Psoas muscle (tissue), 8 donors: ENCODE data around the gene CYRIA. TPM values are rescaled to one million over a fixed set of nuclear protein-coding genes. Genes with fewer than 3 reads are reported as not detected.

ENCODE experiments used
- ATAC-seq, 4 donors: fragments of 200-7000 bp; cut with Tn5 transposase; one replicate each; pipeline ENCODE4 v1.9.1; 2020; ENCODE audit warnings: moderate library complexity in 3 of 4, mild to moderate bottlenecking in 2 of 4
- DNase-seq, 2 donors: peaks; one replicate each; pipeline ENCODE4 v3.0.0-alpha.2; 2020
- H3K27ac ChIP-seq: fragments of 200-600 bp; one replicate; pipeline ENCODE4 v1.8.0; 2022
- H3K27me3 ChIP-seq, 3 donors: fragments of 200-600 bp in 1 of 3; one replicate each; pipeline versions ENCODE4 v1.6.1 to v1.8.0; 2013 to 2022; ENCODE audit warnings: low read length in 2 of 3, mild to moderate bottlenecking in 2 of 3, moderate library complexity in 1 of 3; ENCODE audit not compliant: insufficient read depth in 3 of 3
- H3K36me3 ChIP-seq, 2 donors: fragments of 200-600 bp in 1 of 2; one replicate each; pipeline versions ENCODE4 v1.6.1 to v1.8.0; 2013 to 2022; ENCODE audit warnings: low read depth in 1 of 2, mild to moderate bottlenecking in 1 of 2, moderate library complexity in 1 of 2; ENCODE audit not compliant: insufficient read depth in 1 of 2
- H3K4me1 ChIP-seq: fragments of 200-600 bp; one replicate; pipeline ENCODE4 v1.8.0; 2022
- H3K4me3 ChIP-seq: fragments of 200-600 bp; one replicate; pipeline ENCODE4 v1.8.0; 2022; ENCODE audit warnings: mild to moderate bottlenecking
- H3K9me3 ChIP-seq: fragments of 200-600 bp; one replicate; pipeline ENCODE4 v1.8.0; 2022
- WGBS, 3 donors: extraction: QIAGEN DNeasy Blood & Tissue Kit; methylation state at CpG; one replicate each; pipeline versions ENCODE4 v1.1.6 to v1.1.7; 2013; 5-methylcytosine and 5-hydroxymethylcytosine counted together
- intact Hi-C, 2 donors: fragments of 100-400 bp; cut with DNase I; formaldehyde crosslinking; loops; one replicate each; pipeline versions ENCODE4 v1.11.0 to v1.14.2; 2022
- polyA plus RNA-seq, 3 donors: library from polyadenylated mRNA; stranded (reverse); fragments of 200-250 nt; gene quantifications; one replicate each; pipeline ENCODE4 v1.2.3, GENCODE V29; 2013
- total RNA-seq, 4 donors: library from RNA; stranded (reverse); fragmentation: NEBNext Ultra II Directional in 2 of 4; extraction: Animal tissue kit (Norgen Biotek cat#: 25700) in 2 of 4; gene quantifications; one replicate each; pipeline versions ENCODE4 v1.2.1 to v1.2.4, GENCODE V29; 2021 to 2023
- TF ChIP-seq, protein P1 (sequence below): fragments of 200-600 bp; IDR thresholded peaks from one replicate; pipeline ENCODE4 v1.8.0; 2022; ENCODE audit warnings: antibody characterized with exemption
- donor health status: healthy with polysubstance abuse.
- donor health status: DM: no; HTN: no; CAD: no; lungs with moderate emphysema.
- donor health status: Bipolar disorder and iron deficiency.
- donor health status: healthy.
- donor health status: DM: yes; HTN: yes; CAD: no.
- donor health status: DM: no; HTN: no; CAD: no.
- donor health status: DM: no; HTN: no; CAD: no.
- donor health status: DM: yes; HTN: yes; CAD: no.

CYRIA gene
- total and polyA plus RNA-seq, 7 donors: 3.8 to 16.8 (median 9.5) TPM

DNA sequence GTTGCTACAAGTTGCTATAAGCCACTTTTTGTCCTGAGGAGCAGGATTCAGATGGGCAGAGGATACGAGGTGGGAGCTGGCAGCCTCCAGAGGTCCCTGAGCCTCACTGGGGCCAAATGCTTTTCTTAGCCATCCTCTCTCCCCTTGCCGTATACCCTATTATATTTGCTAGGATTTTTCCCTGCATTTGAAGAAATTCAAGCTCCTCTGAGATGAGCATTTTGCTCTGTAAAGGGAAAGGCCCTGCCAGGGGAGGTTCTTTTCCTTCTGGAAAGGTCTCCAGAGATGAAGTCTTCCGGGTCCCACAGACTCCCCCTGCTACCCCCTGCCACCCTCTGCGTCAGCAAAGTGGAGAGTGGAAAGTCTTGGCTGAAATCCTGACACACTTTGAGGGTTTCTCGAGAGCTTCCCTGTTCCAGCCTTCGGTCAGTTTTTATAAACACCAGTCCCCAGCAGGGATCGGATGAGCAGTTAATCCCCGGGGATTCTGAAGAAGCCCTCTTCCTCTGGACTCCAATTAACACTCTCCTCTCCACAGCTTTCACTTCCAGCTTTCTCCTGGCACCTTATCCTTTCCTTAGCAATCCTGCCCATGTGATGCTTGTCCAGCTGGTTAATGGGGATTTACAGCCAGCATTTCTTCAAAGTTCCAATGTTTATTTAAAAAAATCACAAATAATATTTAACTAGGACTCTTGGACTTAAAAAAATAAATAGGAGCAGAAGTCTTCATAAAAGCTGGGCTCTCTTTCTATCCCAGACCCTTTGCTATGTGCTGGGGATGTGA lies 13.1 kb downstream of the CYRIA start:
- ATAC-seq (no peak), DNase-seq (no peak)
- Histone ChIP-seq H3K36me3 (no peaks in the 10 kb centered on the region), H3K4me3 (no peak overlapping the region), H3K27me3 (no peaks in the 10 kb centered on the region), H3K9me3 (no peaks in the 10 kb centered on the region), H3K27ac (peak overlapping the region; percentile 96), H3K4me1 (peaks cover 81% of the 10 kb centered on the region)
- intact Hi-C loops: no loop called here
- TF ChIP-seq, protein P1, sequence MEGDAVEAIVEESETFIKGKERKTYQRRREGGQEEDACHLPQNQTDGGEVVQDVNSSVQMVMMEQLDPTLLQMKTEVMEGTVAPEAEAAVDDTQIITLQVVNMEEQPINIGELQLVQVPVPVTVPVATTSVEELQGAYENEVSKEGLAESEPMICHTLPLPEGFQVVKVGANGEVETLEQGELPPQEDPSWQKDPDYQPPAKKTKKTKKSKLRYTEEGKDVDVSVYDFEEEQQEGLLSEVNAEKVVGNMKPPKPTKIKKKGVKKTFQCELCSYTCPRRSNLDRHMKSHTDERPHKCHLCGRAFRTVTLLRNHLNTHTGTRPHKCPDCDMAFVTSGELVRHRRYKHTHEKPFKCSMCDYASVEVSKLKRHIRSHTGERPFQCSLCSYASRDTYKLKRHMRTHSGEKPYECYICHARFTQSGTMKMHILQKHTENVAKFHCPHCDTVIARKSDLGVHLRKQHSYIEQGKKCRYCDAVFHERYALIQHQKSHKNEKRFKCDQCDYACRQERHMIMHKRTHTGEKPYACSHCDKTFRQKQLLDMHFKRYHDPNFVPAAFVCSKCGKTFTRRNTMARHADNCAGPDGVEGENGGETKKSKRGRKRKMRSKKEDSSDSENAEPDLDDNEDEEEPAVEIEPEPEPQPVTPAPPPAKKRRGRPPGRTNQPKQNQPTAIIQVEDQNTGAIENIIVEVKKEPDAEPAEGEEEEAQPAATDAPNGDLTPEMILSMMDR: no peak
- WGBS, 3 donors: 7 to 17% (median 11%) methylated on average over 8 of the region's 8 CpGs

DNA sequence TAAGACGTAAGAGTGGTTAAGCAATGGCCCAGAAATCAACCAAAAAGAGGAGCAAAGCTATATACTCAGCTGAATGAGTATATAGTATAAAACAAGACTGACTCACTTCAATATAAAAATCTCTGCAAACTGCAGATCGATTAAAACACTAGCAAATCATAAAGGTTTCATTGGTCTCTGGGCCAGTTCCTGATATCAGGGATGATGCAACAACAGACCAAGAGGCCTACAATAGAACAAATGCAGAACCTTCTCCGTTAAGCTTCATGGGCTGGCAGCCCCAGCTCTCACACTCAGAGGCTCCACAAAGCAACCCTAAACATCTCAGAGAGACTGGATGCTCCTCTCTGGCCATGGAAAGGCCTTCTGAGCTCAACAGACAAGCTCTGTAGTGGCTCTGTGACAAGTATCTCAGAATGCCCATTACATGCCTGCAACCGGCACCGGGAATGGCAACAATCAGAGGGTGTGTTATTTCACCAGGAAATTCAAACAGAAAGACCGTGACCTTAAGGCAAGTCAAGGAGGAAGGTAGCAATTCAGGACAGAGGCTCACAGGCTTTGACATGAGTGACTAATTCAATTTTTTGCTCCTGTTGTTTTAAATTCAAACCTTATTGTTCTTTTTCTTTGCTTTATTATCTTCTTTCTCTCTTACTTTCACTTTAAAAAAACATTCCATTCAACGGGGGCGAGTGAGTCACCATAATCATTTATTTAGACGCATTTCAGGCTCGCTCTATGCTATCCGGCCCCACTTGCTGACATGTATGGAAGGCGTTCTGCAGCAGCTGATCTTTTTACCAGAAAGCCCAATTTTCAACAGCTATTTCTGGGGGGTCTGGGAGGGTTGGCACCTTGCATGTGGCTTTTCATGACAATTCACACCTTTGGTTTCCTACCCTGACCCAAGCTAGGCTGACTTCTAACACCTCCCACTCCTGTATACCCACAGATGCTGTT lies 15.1 kb downstream of the CYRIA start:
- peak overlapping the region; percentile 44 for H3K4me3 ChIP-seq
- peaks cover 62% of the 10 kb centered on the region for H3K4me1 ChIP-seq
- ATAC-seq (peak; percentile 55 to 70 (median 63)), DNase-seq (no peak)
- H3K27ac ChIP-seq: peak overlapping the region; percentile 96
- 21 to 29% (median 22%) methylated on average over 12 of the region's 12 CpGs for WGBS, 3 donors
- intact Hi-C loops: no loop called here
- no peaks in the 10 kb centered on the region for H3K27me3 ChIP-seq
- no peaks in the 10 kb centered on the region for H3K36me3 ChIP-seq
- TF ChIP-seq, protein P1: no peak
- no peaks in the 10 kb centered on the region for H3K9me3 ChIP-seq

DNA sequence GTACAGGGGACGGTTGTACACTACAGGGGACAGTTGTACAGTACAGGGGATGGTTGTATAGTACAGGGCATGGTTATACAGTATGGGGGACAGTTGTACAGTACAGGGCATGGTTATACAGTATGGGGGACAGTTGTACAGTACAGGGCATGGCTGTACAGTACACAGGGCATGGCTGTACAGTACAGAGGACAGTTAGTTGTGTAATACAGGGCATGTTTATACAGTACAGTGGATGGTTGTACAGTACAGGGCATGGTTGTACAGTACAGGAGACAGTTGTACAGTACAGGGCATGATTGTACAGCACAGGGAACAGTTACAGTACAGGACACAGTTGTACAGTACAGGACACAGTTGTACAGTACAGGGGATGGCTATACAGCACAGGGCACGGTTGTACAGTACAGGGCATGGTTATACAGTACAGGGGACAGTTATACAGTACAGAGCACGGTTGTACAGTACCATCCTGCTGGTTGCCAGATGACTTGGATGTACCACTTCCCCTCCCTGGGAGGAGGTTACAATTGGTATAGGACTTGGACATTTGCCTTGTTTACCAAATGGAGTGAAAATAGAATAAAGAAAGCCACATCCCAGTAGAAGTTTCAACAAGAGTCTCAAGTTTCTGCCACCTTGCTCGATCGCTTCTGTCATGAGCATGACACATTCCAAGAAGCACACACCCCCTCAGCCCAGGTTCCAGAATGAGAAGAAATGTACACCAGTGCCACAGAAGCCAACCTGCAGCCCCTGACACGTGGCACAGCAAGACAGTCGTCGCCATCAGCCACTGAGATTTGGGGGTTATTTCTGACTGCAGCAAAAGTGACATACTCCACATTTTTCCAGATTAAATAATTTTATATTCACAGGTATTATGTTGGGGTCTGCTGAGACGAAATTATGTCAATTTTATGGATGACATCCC lies 16.0 kb downstream of the CYRIA start:
- Histone ChIP-seq H3K27me3 (no peaks in the 10 kb centered on the region), H3K27ac (peak overlapping the region; percentile 96), H3K4me1 (peaks cover 58% of the 10 kb centered on the region), H3K36me3 (no peaks in the 10 kb centered on the region), H3K4me3 (peak overlapping the region; percentile 44), H3K9me3 (no peaks in the 10 kb centered on the region)
- 41 to 50% (median 45%) methylated on average over 9 of the region's 9 CpGs for WGBS, 3 donors
- TF ChIP-seq, protein P1: no peak
- DNase-seq (no peak), ATAC-seq (peak in 3 of 4 donors; percentile 33 to 48 (median 35))
- intact Hi-C loops: no loop called here

DNA sequence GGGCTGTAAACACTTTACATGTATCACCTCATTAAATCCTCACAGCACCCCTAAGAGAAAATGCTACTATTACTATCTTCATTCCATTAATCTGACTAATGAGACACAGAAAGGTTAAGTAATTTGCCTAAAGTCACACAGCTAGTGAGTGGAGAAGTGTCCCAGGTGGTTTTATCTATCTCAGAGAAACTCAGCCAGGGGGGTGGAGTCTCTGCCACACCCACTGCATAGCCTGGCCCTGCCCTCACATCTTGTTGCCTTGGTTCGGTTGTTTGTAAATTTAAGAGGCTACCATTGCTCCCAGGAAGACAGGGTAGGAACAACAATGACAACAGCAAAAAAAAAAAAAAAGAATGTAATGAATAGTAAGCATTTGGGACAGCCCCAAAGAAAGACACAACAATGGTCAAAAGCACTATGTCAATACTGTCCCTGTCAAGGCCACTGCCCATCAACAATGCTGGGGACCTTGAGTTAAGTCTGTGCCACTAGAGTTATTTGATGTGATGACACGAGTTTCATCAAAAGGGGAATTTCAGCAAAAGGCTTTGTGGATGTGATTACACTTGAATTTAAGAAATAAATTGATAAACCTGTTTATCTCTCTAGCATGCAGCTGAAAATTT lies 17.5 kb downstream of the CYRIA start:
- TF ChIP-seq, protein P1: no peak
- ATAC-seq: no peak
- DNase-seq: no peak
- WGBS, 3 donors: 91 to 92% (median 91%) methylated on average over 2 of the region's 2 CpGs
- H3K36me3 ChIP-seq: no peaks in the 10 kb centered on the region
- no peak overlapping the region for H3K27ac ChIP-seq
- intact Hi-C loops: no loop called here
- H3K4me3 ChIP-seq: no peak overlapping the region
- peaks cover 46% of the 10 kb centered on the region for H3K4me1 ChIP-seq
- no peaks in the 10 kb centered on the region for H3K27me3 ChIP-seq
- H3K9me3 ChIP-seq: no peaks in the 10 kb centered on the region
